ENCODE results near the gene PLD2. TPM values are rescaled to one million over a fixed set of nuclear protein-coding genes. Genes with fewer than 3 reads are reported as not detected.

Gene PLD2
- polyA plus RNA-seq, 3 donors = 3.5 to 122 (median 4.0) TPM

DNA sequence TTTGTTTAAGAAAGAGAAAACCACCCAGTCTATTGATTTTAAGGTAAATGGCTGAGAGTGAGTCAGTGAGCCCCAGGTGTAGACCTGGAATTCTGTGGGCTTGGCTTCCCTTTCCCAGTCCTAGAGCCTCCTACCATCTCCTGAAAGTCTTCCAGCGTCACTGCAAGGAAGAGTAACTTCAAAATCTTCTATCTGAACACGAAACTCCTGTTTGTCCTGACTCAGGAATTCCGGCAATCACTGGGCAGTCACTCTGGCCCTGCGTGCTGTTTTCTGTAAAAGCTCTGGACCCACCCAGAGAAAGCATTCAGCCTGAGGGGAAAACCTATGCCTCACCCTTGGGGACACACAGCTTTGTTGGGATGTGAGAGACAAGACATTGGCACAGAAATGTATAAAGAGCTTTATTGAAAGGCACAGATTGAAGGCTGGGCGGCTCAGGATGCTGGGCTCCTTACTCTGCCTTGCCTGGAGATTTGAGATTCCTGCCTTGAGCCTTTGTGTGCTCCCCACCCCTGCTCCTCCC, 42.1 kb downstream of the PLD2 start:
- no peak for DNase-seq
- Histone ChIP-seq H3K9me3 (replicated peaks in 1 of 2; ENCODE audit: control insufficient read depth in 1 of 2, insufficient read depth in 1 of 2, low read length in 2 of 2) (no peaks in the 10 kb centered on the region), H3K27me3 (ENCODE audit: control insufficient read depth in 2 of 2, insufficient read depth in 2 of 2, low read length in 2 of 2) (no peaks in the 10 kb centered on the region), H3K4me3 (replicated peaks in 1 of 3; ENCODE audit: low read depth in 2 of 3, low read length in 3 of 3) (no peak overlapping the region), H4K20me1 (ENCODE audit: insufficient read depth, low read length) (no peaks in the 10 kb centered on the region), H2AFZ (ENCODE audit: insufficient read depth, low read depth, low read length, poor library complexity, severe bottlenecking) (no peak overlapping the region), H3K79me2 (ENCODE audit: insufficient read depth, low read length) (peaks cover 58% of the 10 kb centered on the region), H3K4me1 (ENCODE audit: control insufficient read depth in 1 of 2, insufficient read depth in 2 of 2, low read length in 2 of 2) (peaks cover 57 to 60% of the 10 kb centered on the region in 2 donors), H3K36me3 (replicated peaks in 1 of 2; ENCODE audit: control insufficient read depth in 1 of 2, insufficient read depth in 2 of 2, low read length in 2 of 2) (peaks cover 2 to 4% of the 10 kb centered on the region in 2 donors), H3K4me2 (replicated peaks; ENCODE audit: extremely low read depth, low read length, poor library complexity, severe bottlenecking) (no peak overlapping the region), H3K9ac (ENCODE audit: insufficient read depth, low read length, poor library complexity, severe bottlenecking) (no peak overlapping the region), H3K27ac (ENCODE audit: low read depth in 1 of 2, low read length in 2 of 2) (no peak overlapping the region)
- Mint-ChIP-seq H3K36me3 (peaks cover 49 to 57% of the 10 kb centered on the region in 2 donors), H3K27ac (peak overlapping the region in 1 of 7 donors; percentile 58), H3K9me3 (no peaks in the 10 kb centered on the region), H3K4me3 (no peak overlapping the region), H3K4me1 (peaks cover 75% of the 10 kb centered on the region), H3K27me3 (ENCODE audit: low read depth in 3 of 3) (peaks cover 0 to 6% (median 5%) of the 10 kb centered on the region in 3 donors)
- TF ChIP-seq, protein P1, sequence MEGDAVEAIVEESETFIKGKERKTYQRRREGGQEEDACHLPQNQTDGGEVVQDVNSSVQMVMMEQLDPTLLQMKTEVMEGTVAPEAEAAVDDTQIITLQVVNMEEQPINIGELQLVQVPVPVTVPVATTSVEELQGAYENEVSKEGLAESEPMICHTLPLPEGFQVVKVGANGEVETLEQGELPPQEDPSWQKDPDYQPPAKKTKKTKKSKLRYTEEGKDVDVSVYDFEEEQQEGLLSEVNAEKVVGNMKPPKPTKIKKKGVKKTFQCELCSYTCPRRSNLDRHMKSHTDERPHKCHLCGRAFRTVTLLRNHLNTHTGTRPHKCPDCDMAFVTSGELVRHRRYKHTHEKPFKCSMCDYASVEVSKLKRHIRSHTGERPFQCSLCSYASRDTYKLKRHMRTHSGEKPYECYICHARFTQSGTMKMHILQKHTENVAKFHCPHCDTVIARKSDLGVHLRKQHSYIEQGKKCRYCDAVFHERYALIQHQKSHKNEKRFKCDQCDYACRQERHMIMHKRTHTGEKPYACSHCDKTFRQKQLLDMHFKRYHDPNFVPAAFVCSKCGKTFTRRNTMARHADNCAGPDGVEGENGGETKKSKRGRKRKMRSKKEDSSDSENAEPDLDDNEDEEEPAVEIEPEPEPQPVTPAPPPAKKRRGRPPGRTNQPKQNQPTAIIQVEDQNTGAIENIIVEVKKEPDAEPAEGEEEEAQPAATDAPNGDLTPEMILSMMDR (IDR thresholded peaks at IDR 0.05) = no peak
- WGBS (ENCODE audit: insufficient coverage) = 95% methylated on average over 4 of the region's 5 CpGs
- intact Hi-C loops (cut with micrococcal nuclease) = loop anchor here (5.0 to 10.0 kb wide), 2 partner anchors 33 to 54 kb away; partner anchors contain the start of gene PSMB6 (in 1 of the 2)

DNA sequence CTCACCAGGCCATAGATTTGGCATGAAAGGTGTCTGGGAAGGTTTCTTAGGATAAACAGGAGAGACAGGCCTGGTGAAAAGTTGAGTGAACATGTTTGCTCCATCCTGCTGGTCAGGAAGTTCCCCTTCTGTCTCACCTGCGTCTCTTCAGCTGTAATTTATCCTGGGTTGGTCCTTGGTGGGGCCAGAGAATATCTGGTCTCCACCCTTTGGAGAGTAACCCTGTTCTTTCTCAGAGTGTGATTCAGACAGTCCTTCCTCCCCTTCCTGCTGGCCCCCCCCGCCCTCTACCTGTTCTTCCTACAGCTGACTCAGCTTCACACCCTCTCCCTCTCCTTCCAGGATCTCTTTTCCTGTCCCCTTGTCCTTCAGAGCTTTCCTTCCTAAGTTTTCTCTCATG, 43.3 kb downstream of the PLD2 start:
- WGBS (ENCODE audit: insufficient coverage) = 80% methylated on average over 1 of the region's 2 CpGs
- Histone ChIP-seq H3K4me3 (replicated peaks in 1 of 3; ENCODE audit: low read depth in 2 of 3, low read length in 3 of 3) (no peak overlapping the region), H3K27ac (ENCODE audit: low read depth in 1 of 2, low read length in 2 of 2) (no peak overlapping the region), H4K20me1 (ENCODE audit: insufficient read depth, low read length) (no peaks in the 10 kb centered on the region), H3K27me3 (ENCODE audit: control insufficient read depth in 2 of 2, insufficient read depth in 2 of 2, low read length in 2 of 2) (no peaks in the 10 kb centered on the region), H3K9me3 (replicated peaks in 1 of 2; ENCODE audit: control insufficient read depth in 1 of 2, insufficient read depth in 1 of 2, low read length in 2 of 2) (no peaks in the 10 kb centered on the region), H3K36me3 (replicated peaks in 1 of 2; ENCODE audit: control insufficient read depth in 1 of 2, insufficient read depth in 2 of 2, low read length in 2 of 2) (peaks cover 7 to 11% of the 10 kb centered on the region in 2 donors), H3K4me2 (replicated peaks; ENCODE audit: extremely low read depth, low read length, poor library complexity, severe bottlenecking) (no peak overlapping the region), H2AFZ (ENCODE audit: insufficient read depth, low read depth, low read length, poor library complexity, severe bottlenecking) (no peak overlapping the region), H3K79me2 (ENCODE audit: insufficient read depth, low read length) (peaks cover 57% of the 10 kb centered on the region), H3K4me1 (ENCODE audit: control insufficient read depth in 1 of 2, insufficient read depth in 2 of 2, low read length in 2 of 2) (peaks cover 45 to 48% of the 10 kb centered on the region in 2 donors), H3K9ac (ENCODE audit: insufficient read depth, low read length, poor library complexity, severe bottlenecking) (no peak overlapping the region)
- peak overlapping the region in 4 of 7 donors; percentile 39 to 87 (median 76) for H3K27ac Mint-ChIP-seq
- no peak overlapping the region for H3K4me3 Mint-ChIP-seq
- no peaks in the 10 kb centered on the region for H3K9me3 Mint-ChIP-seq
- intact Hi-C loops (cut with micrococcal nuclease) = no loop called here
- H3K27me3 Mint-ChIP-seq (ENCODE audit: low read depth in 3 of 3) = peaks cover 0 to 6% (median 5%) of the 10 kb centered on the region in 3 donors
- TF ChIP-seq, protein P1 (IDR thresholded peaks at IDR 0.05) = no peak
- H3K36me3 Mint-ChIP-seq = peaks cover 53 to 57% of the 10 kb centered on the region in 2 donors
- DNase-seq = no peak
- peaks cover 63% of the 10 kb centered on the region for H3K4me1 Mint-ChIP-seq
